MM.1S (cell line): ENCODE data around the gene SLC5A5.

Experiments used
- DNase-seq: peaks from one replicate; pipeline ENCODE4 v3.0.0-alpha.2; 2015
- H2AFZ ChIP-seq: fragments of 300-600 bp; sonication (generic); 2 replicates; pipeline ENCODE4 v1.6.0; 2016; ENCODE audit warnings: antibody characterized with exemption, low read length
- H3F3A ChIP-seq: fragments of 300-600 bp; sonication (generic); 2 replicates; pipeline ENCODE4 v1.6.1; 2016; ENCODE audit warnings: mild to moderate bottlenecking, antibody characterized with exemption, low read length, moderate library complexity, mixed read lengths; ENCODE audit not compliant: insufficient read depth
- H3K27ac ChIP-seq: fragments of 300-600 bp; sonication (generic); 2 replicates; pipeline ENCODE4 v1.5.1; 2016; ENCODE audit warnings: mild to moderate bottlenecking, low read length
- H3K27me3 ChIP-seq: fragments of 300-600 bp; sonication (generic); replicated peaks from 2 replicates; pipeline ENCODE4 v1.6.0; 2016; ENCODE audit warnings: low read length; ENCODE audit not compliant: insufficient read depth
- H3K36me3 ChIP-seq: fragments of 300-600 bp; sonication (generic); replicated peaks from 2 replicates; pipeline ENCODE4 v1.6.1; 2016; ENCODE audit warnings: mild to moderate bottlenecking, low read length, mixed read lengths; ENCODE audit not compliant: insufficient read depth
- H3K4me1 ChIP-seq: fragments of 300-600 bp; sonication (generic); 2 replicates; pipeline ENCODE4 v1.6.1; 2016; ENCODE audit warnings: low read length, mixed read lengths
- H3K4me2 ChIP-seq: fragments of 300-600 bp; sonication (generic); 2 replicates; pipeline ENCODE4 v1.6.0; 2016; ENCODE audit warnings: low read depth, low read length
- H3K4me3 ChIP-seq: fragments of 300-600 bp; sonication (generic); 2 replicates; pipeline ENCODE4 v1.5.1; 2016; ENCODE audit warnings: low read length, mixed read lengths
- H3K79me2 ChIP-seq: fragments of 300-600 bp; sonication (generic); 2 replicates; pipeline ENCODE4 v1.6.1; 2016; ENCODE audit warnings: mixed run types, low read length, mixed read lengths
- H3K9ac ChIP-seq: fragments of 300-600 bp; sonication (generic); 2 replicates; pipeline ENCODE4 v1.6.1; 2016; ENCODE audit warnings: low read length, mixed read lengths
- H3K9me2 ChIP-seq: fragments of 300-600 bp; sonication (generic); replicated peaks from 2 replicates; pipeline ENCODE4 v1.6.1; 2016; ENCODE audit warnings: mild to moderate bottlenecking, low read length, mixed read lengths; ENCODE audit not compliant: insufficient read depth
- H3K9me3 ChIP-seq: fragments of 300-600 bp; sonication (generic); replicated peaks from 2 replicates; pipeline ENCODE4 v1.6.1; 2016; ENCODE audit warnings: mild to moderate bottlenecking, low read length, mixed read lengths; ENCODE audit not compliant: insufficient read depth
- H4K20me1 ChIP-seq: fragments of 300-600 bp; sonication (generic); 2 replicates; pipeline ENCODE4 v1.6.1; 2016; ENCODE audit warnings: mild to moderate bottlenecking, low read length, moderate library complexity, mixed read lengths; ENCODE audit not compliant: insufficient read depth
- EZH2 ChIP-seq: fragments of 300-600 bp; sonication (generic); optimal IDR thresholded peaks from 2 replicates; pipeline ENCODE3; 2017; ENCODE audit warnings: low read depth, mild to moderate bottlenecking, antibody characterized with exemption, low read length, mixed read lengths
- EZH2phosphoT487 ChIP-seq: fragments of 300-600 bp; sonication (generic); IDR thresholded peaks from 2 replicates; pipeline ENCODE4 v1.6.1; 2018; ENCODE audit warnings: antibody characterized with exemption, low read length
- TF ChIP-seq, protein P1 (sequence below): fragments of 300-600 bp; sonication (generic); IDR thresholded peaks from 2 replicates; pipeline ENCODE4 v1.5.1; 2016; ENCODE audit warnings: antibody characterized with exemption, low read length, mixed read lengths

Gene SLC5A5

GRCh38 chr19:17871878-17872250 lies at the start of gene SLC5A5:
SLC5A5 (plus strand) TSS chr19:17871945; CDS start chr19:17872320, 375 bp downstream.
- no peaks in the 10 kb centered on the region for H3K9me3 ChIP-seq
- no peak within 1 kb of the TSS for H3K9ac ChIP-seq
- H3K27me3 ChIP-seq, result peaks cover 72% of the 10 kb centered on the region
- no peak within 1 kb of the TSS for H3K4me3 ChIP-seq
- no peaks in the 10 kb centered on the region for H3K4me1 ChIP-seq
- H2AFZ ChIP-seq, result no peak within 1 kb of the TSS
- H4K20me1 ChIP-seq, result no peaks in the 10 kb centered on the region
- no peak within 1 kb of the TSS for H3K27ac ChIP-seq
- no peaks in the 10 kb centered on the region for H3K9me2 ChIP-seq
- no peaks in the 10 kb centered on the region for H3K36me3 ChIP-seq
- TF ChIP-seq, protein P1, sequence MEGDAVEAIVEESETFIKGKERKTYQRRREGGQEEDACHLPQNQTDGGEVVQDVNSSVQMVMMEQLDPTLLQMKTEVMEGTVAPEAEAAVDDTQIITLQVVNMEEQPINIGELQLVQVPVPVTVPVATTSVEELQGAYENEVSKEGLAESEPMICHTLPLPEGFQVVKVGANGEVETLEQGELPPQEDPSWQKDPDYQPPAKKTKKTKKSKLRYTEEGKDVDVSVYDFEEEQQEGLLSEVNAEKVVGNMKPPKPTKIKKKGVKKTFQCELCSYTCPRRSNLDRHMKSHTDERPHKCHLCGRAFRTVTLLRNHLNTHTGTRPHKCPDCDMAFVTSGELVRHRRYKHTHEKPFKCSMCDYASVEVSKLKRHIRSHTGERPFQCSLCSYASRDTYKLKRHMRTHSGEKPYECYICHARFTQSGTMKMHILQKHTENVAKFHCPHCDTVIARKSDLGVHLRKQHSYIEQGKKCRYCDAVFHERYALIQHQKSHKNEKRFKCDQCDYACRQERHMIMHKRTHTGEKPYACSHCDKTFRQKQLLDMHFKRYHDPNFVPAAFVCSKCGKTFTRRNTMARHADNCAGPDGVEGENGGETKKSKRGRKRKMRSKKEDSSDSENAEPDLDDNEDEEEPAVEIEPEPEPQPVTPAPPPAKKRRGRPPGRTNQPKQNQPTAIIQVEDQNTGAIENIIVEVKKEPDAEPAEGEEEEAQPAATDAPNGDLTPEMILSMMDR, result no peak
- no peak for TF ChIP-seq EZH2phosphoT487
- no peak for TF ChIP-seq EZH2
- H3F3A ChIP-seq, result no peaks in the 10 kb centered on the region
- H3K4me2 ChIP-seq, result no peak within 1 kb of the TSS
- no peak for DNase-seq
- no peaks in the 10 kb centered on the region for H3K79me2 ChIP-seq

- H3K27ac ChIP-seq, result no peak overlapping the region
- no peak overlapping the region for H3K4me2 ChIP-seq
- no peaks in the 10 kb centered on the region for H3K36me3 ChIP-seq
- no peak overlapping the region for H2AFZ ChIP-seq
- no peak for DNase-seq
- no peaks in the 10 kb centered on the region for H4K20me1 ChIP-seq
- no peaks in the 10 kb centered on the region for H3F3A ChIP-seq
- no peaks in the 10 kb centered on the region for H3K9me3 ChIP-seq
- no peak overlapping the region for H3K4me3 ChIP-seq
- no peaks in the 10 kb centered on the region for H3K79me2 ChIP-seq
- H3K27me3 ChIP-seq, result peaks cover 5% of the 10 kb centered on the region; the same call in 1 of the 2 replicates
- TF ChIP-seq, protein P1, result no peak
- no peak for TF ChIP-seq EZH2phosphoT487
- no peak for TF ChIP-seq EZH2
- no peaks in the 10 kb centered on the region for H3K9me2 ChIP-seq
- H3K9ac ChIP-seq, result no peak overlapping the region
- no peaks in the 10 kb centered on the region for H3K4me1 ChIP-seq
Observed at GRCh38 chr19:17824339-17824738, 47.4 kb upstream of the SLC5A5 start.

DNA sequence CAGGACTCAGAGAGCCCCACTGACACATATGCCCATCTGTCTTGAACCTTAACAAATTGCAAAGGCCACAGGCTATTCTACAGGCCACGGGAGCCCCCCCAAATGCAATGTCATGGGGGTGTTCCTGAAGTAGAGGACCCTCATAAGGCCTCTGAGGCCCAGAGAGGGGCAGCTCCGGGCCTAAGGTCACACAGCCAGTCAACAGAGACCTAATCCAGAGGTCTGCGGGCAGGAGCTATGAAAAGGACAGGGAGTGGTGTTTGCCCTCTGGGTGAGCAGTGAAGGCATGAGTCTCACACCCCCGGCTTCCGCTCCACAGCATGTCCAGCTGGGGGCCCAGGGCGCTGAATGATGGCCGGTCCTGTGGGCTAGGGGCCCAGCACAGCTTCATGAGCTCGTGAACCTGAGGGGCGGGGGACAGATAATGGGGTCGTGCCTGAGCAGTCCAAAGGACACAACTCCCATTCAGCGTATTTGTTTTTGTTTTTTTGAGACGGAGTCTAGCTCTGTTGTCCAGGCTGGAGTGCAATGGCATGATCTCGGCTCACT lies 45.2 kb upstream of the SLC5A5 start:
- no peaks in the 10 kb centered on the region for H3K36me3 ChIP-seq
- no peak overlapping the region for H3K4me2 ChIP-seq
- H3K4me3 ChIP-seq, result no peak overlapping the region
- H3F3A ChIP-seq, result no peaks in the 10 kb centered on the region
- no peak overlapping the region for H3K9ac ChIP-seq
- H3K27me3 ChIP-seq, result peaks cover 5% of the 10 kb centered on the region; the same call in 1 of the 2 replicates
- no peak overlapping the region for H3K27ac ChIP-seq
- no peaks in the 10 kb centered on the region for H3K4me1 ChIP-seq
- H4K20me1 ChIP-seq, result no peaks in the 10 kb centered on the region
- H3K79me2 ChIP-seq, result no peaks in the 10 kb centered on the region
- no peaks in the 10 kb centered on the region for H3K9me3 ChIP-seq
- TF ChIP-seq EZH2 (no peak), EZH2phosphoT487 (no peak)
- TF ChIP-seq, protein P1, result no peak
- H3K9me2 ChIP-seq, result no peaks in the 10 kb centered on the region
- no peak overlapping the region for H2AFZ ChIP-seq
- no peak for DNase-seq
